Naive thymus-derived CD8-positive, alpha-beta T cell (primary cell): Measurements from ENCODE around the gene FIP1L1. TPM values are rescaled to one million over a fixed set of nuclear protein-coding genes. Genes with fewer than 3 reads are reported as not detected.

Source experiments
- ATAC-seq, 2 donors: fragments of 150-1000 bp; cut with Tn5 transposase in 1 of 2; sonication (Bioruptor Pico), chemical (Tn5 transposase) in 1 of 2; 1 replicate in 1 of 2; 2 replicates in 1 of 2; pipeline ENCODE4 v1.10.0; 2021; ENCODE audit warnings: mild to moderate bottlenecking in 2 of 2, moderate library complexity in 2 of 2
- POLR2A ChIA-PET: fragments of 350-600 bp; sonication (Branson Sonifier 250); formaldehyde crosslinking; loops from one replicate; lab custom pipeline; 2021; ENCODE audit warnings: antibody characterized with exemption; lab: Charles Lee
- DNase-seq, 10 donors: peaks; one replicate each; pipeline versions ENCODE4 v3.0.0 to v3.0.0-alpha.2; 2020 to 2022
- H3K27ac Mint-ChIP-seq, 10 donors: one replicate each; pipeline ENCODE4 v1.8.0; 2020 to 2022; ENCODE audit warnings: mild to moderate bottlenecking in 10 of 10, mixed read lengths in 10 of 10, moderate library complexity in 4 of 10, inconsistent platforms in 1 of 10
- H3K27me3 Mint-ChIP-seq, 5 donors: one replicate each; pipeline ENCODE4 v1.8.0; 2021 to 2022; ENCODE audit warnings: mixed read lengths in 5 of 5
- H3K36me3 Mint-ChIP-seq, 3 donors: one replicate each; pipeline ENCODE4 v1.8.0; 2020 to 2022; ENCODE audit warnings: mixed read lengths in 3 of 3, mild to moderate bottlenecking in 2 of 3, inconsistent platforms in 1 of 3
- H3K4me1 Mint-ChIP-seq, 4 donors: one replicate each; pipeline ENCODE4 v1.8.0; 2021 to 2022; ENCODE audit warnings: mixed read lengths in 4 of 4
- H3K4me3 Mint-ChIP-seq, 10 donors: one replicate each; pipeline ENCODE4 v1.8.0; 2020 to 2022; ENCODE audit warnings: mild to moderate bottlenecking in 10 of 10, mixed read lengths in 10 of 10, moderate library complexity in 6 of 10, inconsistent platforms in 1 of 10
- H3K9me3 Mint-ChIP-seq, 9 donors: one replicate each; pipeline ENCODE4 v1.8.0; 2020 to 2022; ENCODE audit warnings: mixed read lengths in 9 of 9, mild to moderate bottlenecking in 3 of 9, inconsistent platforms in 1 of 9, moderate library complexity in 1 of 9
- polyA plus RNA-seq, 3 donors: library from polyadenylated mRNA; unstranded; fragments of 300-500 nt; fragmentation: Illumina TruSeq; gene quantifications; one replicate each; pipeline ENCODE4 v1.2.3, GENCODE V29; 2021
- total RNA-seq, 8 experiments: library from RNA in 2 of 8; stranded (reverse) in 2 of 8; gene quantifications; one replicate each; pipeline ENCODE4 v1.2.3 and lab custom pipeline; 2021 to 2026

The FIP1L1 gene
- total and polyA plus RNA-seq, 5 experiments from 2014 or later: 55.3 to 91.7 (median 72.2) TPM

- Mint-ChIP-seq H3K4me3 (peak overlapping the region in 8 of 10 donors; percentile 43 to 81 (median 64)), H3K36me3 (peaks cover 0 to 18% (median 6%) of the 10 kb centered on the region in 3 donors), H3K27me3 (no peaks in the 10 kb centered on the region), H3K4me1 (peaks cover 43 to 76% (median 69%) of the 10 kb centered on the region in 4 donors), H3K27ac (peak overlapping the region in 6 of 10 donors; percentile 0 to 54 (median 14)), H3K9me3 (no peaks in the 10 kb centered on the region)
- POLR2A ChIA-PET: no interaction called here
- DNase-seq: no peak
- ATAC-seq: no peak
These were observed 15.3 kb upstream of the FIP1L1 start for GRCh38 chr4:53362093-53362492.

- peak overlapping the region; percentile 92 to 99 (median 96) for H3K4me3 Mint-ChIP-seq
- H3K9me3 Mint-ChIP-seq: no peaks in the 10 kb centered on the region
- ATAC-seq: no peak
- POLR2A ChIA-PET: interaction anchor here (1.2 to 3.0 kb wide), 2 partner anchors 10 to 13 kb away, joined by 4 to 23 read pairs; partner anchors contain the start of gene FIP1L1
- H3K27me3 Mint-ChIP-seq: no peaks in the 10 kb centered on the region
- no peak for DNase-seq
- peak overlapping the region; percentile 16 to 99 (median 98) for H3K27ac Mint-ChIP-seq
- peaks cover 39 to 70% (median 60%) of the 10 kb centered on the region in 4 donors for H3K4me1 Mint-ChIP-seq
- H3K36me3 Mint-ChIP-seq: peaks cover 0 to 7% (median 0%) of the 10 kb centered on the region in 3 donors
These were observed 12.8 kb upstream of the FIP1L1 start for GRCh38 chr4:53364624-53365023.

GRCh38 chr4:53365121-53365485 lies 12.3 kb upstream of the FIP1L1 start:
- Mint-ChIP-seq H3K36me3 (peaks cover 0 to 5% (median 0%) of the 10 kb centered on the region in 3 donors), H3K4me1 (peaks cover 38 to 65% (median 55%) of the 10 kb centered on the region in 4 donors), H3K4me3 (peak overlapping the region; percentile 92 to 99 (median 96)), H3K27me3 (peaks cover 0 to 5% (median 4%) of the 10 kb centered on the region in 5 donors), H3K9me3 (no peaks in the 10 kb centered on the region), H3K27ac (peak overlapping the region; percentile 96 to 99 (median 98))
- POLR2A ChIA-PET: interaction anchor here (0.6 to 3.0 kb wide), 3 partner anchors 8 to 12 kb away, joined by 3 to 23 read pairs (median 4); partner anchors contain the start of gene FIP1L1
- no peak for ATAC-seq
- DNase-seq: peak in 2 of 10 donors; percentile 30 to 32

- DNase-seq (peak; percentile 86 to 98 (median 96)), ATAC-seq (peak; percentile 95 to 96)
- POLR2A ChIA-PET: interaction anchor here (0.6 to 3.0 kb wide), 5 partner anchors 7 to 654 kb away, joined by 3 to 23 read pairs (median 4); partner anchors contain the start of gene FIP1L1
- H3K9me3 Mint-ChIP-seq: no peaks in the 10 kb centered on the region
- H3K36me3 Mint-ChIP-seq: peaks cover 0 to 2% (median 0%) of the 10 kb centered on the region in 3 donors
- peaks cover 32 to 59% (median 49%) of the 10 kb centered on the region in 4 donors for H3K4me1 Mint-ChIP-seq
- peaks cover 0 to 6% (median 5%) of the 10 kb centered on the region in 5 donors for H3K27me3 Mint-ChIP-seq
- H3K4me3 Mint-ChIP-seq: peak within 1 kb of the TSS; percentile 92 to 99 (median 96)
- peak within 1 kb of the TSS; percentile 96 to 99 (median 98) for H3K27ac Mint-ChIP-seq
These were observed 11.7 kb upstream of the FIP1L1 start, which contains the start of gene SCFD2 for GRCh38 chr4:53365486-53366300. TSS of gene SCFD2 (minus strand) at chr4:53366061.

GRCh38 chr4:53366301-53366716 lies 11.1 kb upstream of the FIP1L1 start:
- DNase-seq (no peak), ATAC-seq (peak; percentile 24 to 29)
- POLR2A ChIA-PET: interaction anchor here (0.6 to 3.0 kb wide), 3 partner anchors 11 to 655 kb away, joined by 3 to 23 read pairs (median 4); partner anchors contain the start of gene FIP1L1
- peaks cover 1 to 10% (median 10%) of the 10 kb centered on the region in 5 donors for H3K27me3 Mint-ChIP-seq
- H3K4me3 Mint-ChIP-seq: peak overlapping the region; percentile 92 to 99 (median 96)
- H3K9me3 Mint-ChIP-seq: no peaks in the 10 kb centered on the region
- peaks cover 0 to 2% (median 0%) of the 10 kb centered on the region in 3 donors for H3K36me3 Mint-ChIP-seq
- peak overlapping the region; percentile 96 to 99 (median 98) for H3K27ac Mint-ChIP-seq
- peaks cover 28 to 53% (median 43%) of the 10 kb centered on the region in 4 donors for H3K4me1 Mint-ChIP-seq

GRCh38 chr4:53367721-53368120 lies 9.7 kb upstream of the FIP1L1 start:
- Mint-ChIP-seq H3K4me1 (peaks cover 19 to 39% (median 30%) of the 10 kb centered on the region in 4 donors), H3K27ac (peak overlapping the region in 2 of 10 donors; percentile 51 to 60), H3K27me3 (peaks cover 8 to 19% (median 15%) of the 10 kb centered on the region in 5 donors), H3K9me3 (no peaks in the 10 kb centered on the region), H3K4me3 (peak overlapping the region in 2 of 10 donors; percentile 5 to 24), H3K36me3 (peaks cover 0 to 4% (median 0%) of the 10 kb centered on the region in 3 donors)
- DNase-seq (no peak), ATAC-seq (no peak)
- POLR2A ChIA-PET: interaction anchor here (3.0 kb wide), 1 partner anchor 10 kb away, joined by 23 read pairs; the partner anchor contains the start of gene FIP1L1

GRCh38 chr4:53371049-53371448 lies 6.4 kb upstream of the FIP1L1 start:
- Mint-ChIP-seq H3K27ac (no peak overlapping the region), H3K4me1 (peaks cover 9 to 12% (median 10%) of the 10 kb centered on the region in 4 donors), H3K4me3 (no peak overlapping the region), H3K36me3 (peaks cover 0 to 4% (median 0%) of the 10 kb centered on the region in 3 donors), H3K27me3 (peaks cover 14 to 23% (median 21%) of the 10 kb centered on the region in 5 donors), H3K9me3 (no peaks in the 10 kb centered on the region)
- POLR2A ChIA-PET: no interaction called here
- no peak for DNase-seq
- no peak for ATAC-seq

- DNase-seq (no peak), ATAC-seq (no peak)
- Mint-ChIP-seq H3K27me3 (peaks cover 14 to 23% (median 21%) of the 10 kb centered on the region in 5 donors), H3K9me3 (no peaks in the 10 kb centered on the region), H3K36me3 (peaks cover 0 to 4% (median 0%) of the 10 kb centered on the region in 3 donors), H3K4me1 (peaks cover 4 to 7% (median 6%) of the 10 kb centered on the region in 4 donors), H3K27ac (no peak overlapping the region), H3K4me3 (no peak overlapping the region)
- POLR2A ChIA-PET: no interaction called here
These were observed 5.5 kb upstream of the FIP1L1 start for GRCh38 chr4:53371843-53372521.

GRCh38 chr4:53374777-53375258 lies 2.6 kb upstream of the FIP1L1 start:
- H3K4me3 Mint-ChIP-seq: no peak overlapping the region

GRCh38 chr4:53376900-53377299 lies 541 bp upstream of the FIP1L1 start:
- Mint-ChIP-seq H3K4me3 (peak overlapping the region; percentile 95 to 100 (median 99)), H3K4me1 (peaks cover 12 to 46% (median 37%) of the 10 kb centered on the region in 4 donors), H3K27me3 (peaks cover 7 to 13% (median 11%) of the 10 kb centered on the region in 5 donors), H3K27ac (peak overlapping the region; percentile 97 to 100 (median 99)), H3K36me3 (peaks cover 2 to 11% (median 3%) of the 10 kb centered on the region in 3 donors), H3K9me3 (no peaks in the 10 kb centered on the region)
- ATAC-seq (no peak), DNase-seq (peak in 1 of 10 donors; percentile 4)
- POLR2A ChIA-PET: interaction anchor here (1.2 to 3.1 kb wide), 3 partner anchors 11 to 686 kb away, joined by 3 to 23 read pairs (median 4); partner anchors contain the start of gene SCFD2

More at GRCh38 chr4:53374777-53375258, 2.6 kb upstream of the FIP1L1 start:
- ATAC-seq (no peak), DNase-seq (no peak)
- no peaks in the 10 kb centered on the region for H3K9me3 Mint-ChIP-seq
- H3K27ac Mint-ChIP-seq: no peak overlapping the region
- POLR2A ChIA-PET: interaction anchor here (0.7 kb wide), 1 partner anchor 10 kb away, joined by 4 read pairs; no protein-coding TSS in a partner anchor
- H3K27me3 Mint-ChIP-seq: peaks cover 14 to 23% (median 20%) of the 10 kb centered on the region in 5 donors
- H3K4me1 Mint-ChIP-seq: peaks cover 9 to 32% (median 25%) of the 10 kb centered on the region in 4 donors
- H3K36me3 Mint-ChIP-seq: peaks cover 2 to 4% (median 4%) of the 10 kb centered on the region in 3 donors

- POLR2A ChIA-PET: interaction anchor here (0.8 to 3.1 kb wide), 5 partner anchors 12 to 685 kb away, joined by 3 to 23 read pairs (median 3); partner anchors contain the start of gene SCFD2
- DNase-seq (no peak), ATAC-seq (no peak)
- Mint-ChIP-seq H3K27me3 (peaks cover 0 to 6% (median 5%) of the 10 kb centered on the region in 5 donors), H3K4me3 (peak overlapping the region; percentile 95 to 100 (median 99)), H3K9me3 (no peaks in the 10 kb centered on the region), H3K27ac (peak overlapping the region; percentile 91 to 100 (median 99)), H3K4me1 (peaks cover 12 to 48% (median 41%) of the 10 kb centered on the region in 4 donors), H3K36me3 (peaks cover 0 to 22% (median 3%) of the 10 kb centered on the region in 3 donors)
These were observed 686 bp downstream of the FIP1L1 start for GRCh38 chr4:53378171-53378482.
